CD4-positive, alpha-beta T cell (primary cell): Measurements from ENCODE around the gene CERCAM. TPM values are rescaled to one million over a fixed set of nuclear protein-coding genes. Genes with fewer than 3 reads are reported as not detected.

Experiments
- ATAC-seq: fragments of 200-7000 bp; cut with Tn5 transposase; one replicate; pipeline ENCODE4 v1.10.0; 2022; ENCODE audit warnings: mild to moderate bottlenecking; ENCODE audit not compliant: poor library complexity
- CTCF ChIA-PET: fragments of 350-600 bp; sonication (Branson Sonifier 250); formaldehyde crosslinking; loops from one replicate; lab custom pipeline; 2021; ENCODE audit warnings: antibody characterized with exemption, inconsistent platforms; lab: Charles Lee
- POLR2A ChIA-PET: fragments of 350-600 bp; sonication (Branson Sonifier 250); formaldehyde crosslinking; loops from one replicate; lab custom pipeline; 2021; ENCODE audit warnings: antibody characterized with exemption, inconsistent platforms; lab: Charles Lee
- DNase-seq, 14 experiments: peaks; one replicate each; pipeline ENCODE4 v3.0.0-alpha.2; 2013 to 2020; ENCODE audit warnings: mixed read lengths in 2 of 14
- H3K27ac ChIP-seq, 2 donors: one replicate each; pipeline versions ENCODE4 v1.5.1 to v1.7.0; 2013; ENCODE audit warnings: low read length in 2 of 2, low read depth in 1 of 2, mild to moderate bottlenecking in 1 of 2
- H3K27me3 ChIP-seq, 2 experiments: 1 replicate in 1 of 2; 2 replicates in 1 of 2; pipeline versions ENCODE4 v1.6.1 to v1.7.0; 2013; ENCODE audit warnings: low read length in 2 of 2, control low read depth in 1 of 2, mild to moderate bottlenecking in 1 of 2, moderate library complexity in 1 of 2; ENCODE audit not compliant: insufficient read depth in 2 of 2, control insufficient read depth in 1 of 2
- H3K36me3 ChIP-seq: one replicate; pipeline ENCODE4 v1.6.1; 2013; ENCODE audit warnings: low read length, control low read depth; ENCODE audit not compliant: insufficient read depth
- H3K4me1 ChIP-seq: one replicate; pipeline ENCODE4 v1.6.1; 2013; ENCODE audit warnings: low read length, control low read depth; ENCODE audit not compliant: insufficient read depth
- H3K4me3 ChIP-seq: one replicate; pipeline ENCODE4 v1.5.1; 2013; ENCODE audit warnings: mild to moderate bottlenecking, low read length, moderate library complexity
- H3K9me3 ChIP-seq, 2 experiments: 1 replicate in 1 of 2; 2 replicates in 1 of 2; pipeline versions ENCODE4 v1.6.1 to v1.7.0; 2013; ENCODE audit warnings: low read length in 2 of 2, mild to moderate bottlenecking in 2 of 2, control low read depth in 1 of 2, moderate library complexity in 1 of 2; ENCODE audit not compliant: control insufficient read depth in 1 of 2, insufficient read depth in 1 of 2
- H3K27ac Mint-ChIP-seq: one replicate; pipeline ENCODE4 v1.8.0; 2020; ENCODE audit warnings: mixed read lengths
- H3K27me3 Mint-ChIP-seq: one replicate; pipeline ENCODE4 v1.8.0; 2021; ENCODE audit warnings: mixed read lengths
- H3K36me3 Mint-ChIP-seq: one replicate; pipeline ENCODE4 v1.8.0; 2021; ENCODE audit warnings: low read depth, mixed read lengths
- H3K4me1 Mint-ChIP-seq: one replicate; pipeline ENCODE4 v1.8.0; 2021; ENCODE audit warnings: low read depth, mixed read lengths
- H3K4me3 Mint-ChIP-seq: one replicate; pipeline ENCODE4 v1.8.0; 2020; ENCODE audit warnings: mild to moderate bottlenecking, mixed read lengths
- H3K9me3 Mint-ChIP-seq: one replicate; pipeline ENCODE4 v1.8.0; 2020; ENCODE audit warnings: mixed read lengths
- intact Hi-C, 2 experiments: fragments of 100-400 bp; cut with DNase I in 1 of 2; cut with micrococcal nuclease in 1 of 2; formaldehyde crosslinking; loops; one replicate each; pipeline versions ENCODE4 v1.15.1 to v1.9.0; 2023 to 2025; cut with DNase I, micrococcal nuclease
- total RNA-seq, 174 experiments: library from RNA in 2 of 174; stranded (reverse) in 2 of 174; gene quantifications; one replicate each; pipeline ENCODE4 v1.2.3 and lab custom pipeline; 2021 to 2026
- TF ChIP-seq, protein P1 (sequence below): fragments of 200-600 bp; IDR thresholded peaks from one replicate; pipeline ENCODE4 v1.8.0; 2022; ENCODE audit warnings: antibody characterized with exemption, mild to moderate bottlenecking

The CERCAM gene
- total RNA-seq, 2 experiments from 2014 or later, result 0.30 to 0.31 TPM

DNA sequence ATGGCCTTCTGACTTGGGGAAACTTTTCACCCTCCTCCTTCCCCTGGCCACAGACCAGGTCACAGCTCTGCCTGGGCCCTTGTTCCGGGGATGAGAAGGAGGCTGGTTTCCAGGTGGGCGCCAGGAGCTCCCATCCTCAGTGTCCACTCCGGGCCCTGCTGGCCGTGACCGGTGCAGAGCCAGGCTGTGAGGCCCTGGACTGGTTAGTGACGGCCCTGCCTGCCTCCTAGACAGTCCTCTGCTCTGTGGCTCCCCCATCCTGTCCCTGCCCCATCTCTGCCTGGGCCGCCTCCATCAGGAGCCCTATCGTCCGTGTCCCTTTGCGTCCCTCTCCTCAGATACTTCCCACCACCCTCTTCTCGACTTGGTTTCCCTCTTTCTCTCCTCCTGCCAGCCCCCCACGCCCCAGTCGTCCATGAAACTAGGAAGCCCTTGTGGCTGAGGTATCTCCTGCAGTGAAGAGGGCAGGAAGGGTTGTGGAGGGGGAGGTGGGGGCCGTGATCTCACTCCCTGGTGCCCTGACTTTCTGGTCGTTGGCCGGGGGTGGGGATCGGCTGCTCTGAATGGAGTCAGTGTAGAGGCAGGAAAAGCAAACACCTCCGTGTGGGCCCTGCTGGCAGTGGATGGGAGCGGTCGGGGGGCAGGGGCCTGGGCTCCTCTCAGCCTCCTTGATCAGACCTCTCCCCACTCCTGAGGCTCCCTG is 15.4 kb upstream of the CERCAM start:
- H3K9me3 Mint-ChIP-seq, result no peaks in the 10 kb centered on the region
- H3K27ac Mint-ChIP-seq, result no peak overlapping the region
- peaks cover 26% of the 10 kb centered on the region for H3K27me3 Mint-ChIP-seq

DNA sequence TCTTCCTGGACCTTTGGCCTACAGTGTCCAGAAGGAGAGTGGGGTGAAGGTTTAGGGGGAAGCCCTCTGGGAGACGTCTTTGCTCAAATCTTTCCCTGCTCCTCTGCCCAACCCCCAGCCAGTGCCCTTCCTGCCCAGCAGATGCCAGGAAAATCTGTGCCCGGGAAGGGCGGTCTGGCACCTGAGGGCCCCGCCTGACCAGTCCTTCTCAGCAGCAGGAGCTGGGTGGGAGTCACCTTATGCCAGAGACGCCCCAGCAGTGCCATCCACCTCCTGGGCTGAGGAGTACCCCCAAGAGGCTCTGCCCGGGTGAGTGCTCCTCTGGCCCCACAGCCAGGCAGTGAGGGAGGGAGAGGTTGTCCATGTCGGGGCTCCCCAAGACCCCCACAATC is 14.9 kb upstream of the CERCAM start:
- no peak overlapping the region for H3K4me3 ChIP-seq
- ChIA-PET CTCF (no interaction called here), POLR2A (no interaction called here)
- H3K9me3 Mint-ChIP-seq, result no peaks in the 10 kb centered on the region
- no peaks in the 10 kb centered on the region for H3K9me3 ChIP-seq
- TF ChIP-seq, protein P1, sequence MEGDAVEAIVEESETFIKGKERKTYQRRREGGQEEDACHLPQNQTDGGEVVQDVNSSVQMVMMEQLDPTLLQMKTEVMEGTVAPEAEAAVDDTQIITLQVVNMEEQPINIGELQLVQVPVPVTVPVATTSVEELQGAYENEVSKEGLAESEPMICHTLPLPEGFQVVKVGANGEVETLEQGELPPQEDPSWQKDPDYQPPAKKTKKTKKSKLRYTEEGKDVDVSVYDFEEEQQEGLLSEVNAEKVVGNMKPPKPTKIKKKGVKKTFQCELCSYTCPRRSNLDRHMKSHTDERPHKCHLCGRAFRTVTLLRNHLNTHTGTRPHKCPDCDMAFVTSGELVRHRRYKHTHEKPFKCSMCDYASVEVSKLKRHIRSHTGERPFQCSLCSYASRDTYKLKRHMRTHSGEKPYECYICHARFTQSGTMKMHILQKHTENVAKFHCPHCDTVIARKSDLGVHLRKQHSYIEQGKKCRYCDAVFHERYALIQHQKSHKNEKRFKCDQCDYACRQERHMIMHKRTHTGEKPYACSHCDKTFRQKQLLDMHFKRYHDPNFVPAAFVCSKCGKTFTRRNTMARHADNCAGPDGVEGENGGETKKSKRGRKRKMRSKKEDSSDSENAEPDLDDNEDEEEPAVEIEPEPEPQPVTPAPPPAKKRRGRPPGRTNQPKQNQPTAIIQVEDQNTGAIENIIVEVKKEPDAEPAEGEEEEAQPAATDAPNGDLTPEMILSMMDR, result no peak
- H3K27ac ChIP-seq, result no peak overlapping the region
- intact Hi-C loops, result no loop called here
- H3K4me3 Mint-ChIP-seq, result no peak overlapping the region
- H3K27me3 Mint-ChIP-seq, result peaks cover 28% of the 10 kb centered on the region
- ATAC-seq, result no peak
- DNase-seq, result no peak
- H3K36me3 ChIP-seq, result no peaks in the 10 kb centered on the region
- H3K36me3 Mint-ChIP-seq, result no peaks in the 10 kb centered on the region
- H3K4me1 Mint-ChIP-seq, result no peaks in the 10 kb centered on the region
- H3K27ac Mint-ChIP-seq, result no peak overlapping the region
- peaks cover 12 to 16% of the 10 kb centered on the region in 2 experiments for H3K27me3 ChIP-seq
- no peaks in the 10 kb centered on the region for H3K4me1 ChIP-seq

More for the DNA sequence above, 15.4 kb upstream of the CERCAM start:
- intact Hi-C loops, result no loop called here
- ChIA-PET CTCF (no interaction called here), POLR2A (no interaction called here)
- no peaks in the 10 kb centered on the region for H3K9me3 ChIP-seq
- TF ChIP-seq, protein P1, result no peak
- Mint-ChIP-seq H3K36me3 (no peaks in the 10 kb centered on the region), H3K4me3 (no peak overlapping the region), H3K4me1 (no peaks in the 10 kb centered on the region)
- no peak overlapping the region for H3K4me3 ChIP-seq
- no peak for ATAC-seq
- H3K36me3 ChIP-seq, result no peaks in the 10 kb centered on the region
- DNase-seq, result no peak
- H3K27ac ChIP-seq, result no peak overlapping the region
- H3K27me3 ChIP-seq, result peaks cover 12 to 16% of the 10 kb centered on the region in 2 experiments
- H3K4me1 ChIP-seq, result no peaks in the 10 kb centered on the region

DNA sequence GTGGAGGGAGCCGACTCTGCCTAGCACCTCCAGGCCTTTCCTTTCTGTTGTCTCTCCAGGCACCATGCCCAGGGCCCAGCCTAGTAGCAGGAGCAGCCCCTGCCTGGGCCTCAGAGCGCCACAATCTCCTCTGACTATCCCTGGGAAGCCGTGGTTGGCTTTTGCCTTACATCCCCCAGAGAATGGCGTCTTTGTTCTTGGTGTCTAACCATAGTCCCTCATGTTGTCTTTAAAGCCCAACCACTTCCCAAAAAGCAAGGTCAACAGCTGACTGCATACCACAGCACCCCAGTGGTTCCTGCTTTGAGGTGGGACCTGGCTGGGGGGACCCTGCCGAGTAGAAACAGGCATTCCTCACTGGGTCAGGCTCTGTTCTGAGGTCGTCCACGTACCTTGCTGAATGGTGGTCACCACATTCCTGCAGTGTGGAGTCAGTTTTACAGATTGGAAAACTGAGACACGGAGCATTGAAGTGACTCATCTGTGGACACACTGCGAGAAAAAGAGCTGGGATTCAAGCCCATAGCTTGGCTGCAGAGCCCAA is 13.7 kb upstream of the CERCAM start:
- no peaks in the 10 kb centered on the region for H3K36me3 ChIP-seq
- H3K4me1 Mint-ChIP-seq, result no peaks in the 10 kb centered on the region
- H3K9me3 Mint-ChIP-seq, result no peaks in the 10 kb centered on the region
- H3K4me3 Mint-ChIP-seq, result no peak overlapping the region
- peaks cover 15 to 16% of the 10 kb centered on the region in 2 experiments for H3K27me3 ChIP-seq
- H3K27me3 Mint-ChIP-seq, result peaks cover 38% of the 10 kb centered on the region
- no peaks in the 10 kb centered on the region for H3K9me3 ChIP-seq
- DNase-seq, result no peak
- no peak overlapping the region for H3K27ac Mint-ChIP-seq
- POLR2A ChIA-PET, result no interaction called here
- intact Hi-C loops, result no loop called here
- CTCF ChIA-PET, result no interaction called here
- H3K27ac ChIP-seq, result no peak overlapping the region
- H3K4me3 ChIP-seq, result no peak overlapping the region
- TF ChIP-seq, protein P1, result no peak
- H3K4me1 ChIP-seq, result no peaks in the 10 kb centered on the region
- no peaks in the 10 kb centered on the region for H3K36me3 Mint-ChIP-seq
- ATAC-seq, result no peak
